PC-9 (cell line): ENCODE results near the gene OSBPL10. TPM values are rescaled to one million over a fixed set of nuclear protein-coding genes. Genes with fewer than 3 reads are reported as not detected.
A peak's percentile ranks its signal among the peaks of the same experiment; 100 is the strongest.

Source experiments
- BruUV-seq: library from RNA; stranded (reverse); fragments of 400-500 nt; replicated peaks from 2 replicates; lab custom pipeline; 2021; lab: Mats Ljungman, UMichigan
- CTCF ChIA-PET: fragments of 300-600 bp; sonication (Branson Sonifier 250); formaldehyde crosslinking; loops from one replicate; lab custom pipeline; 2022; ENCODE audit warnings: antibody characterized with exemption; lab: Charles Lee
- POLR2A ChIA-PET: fragments of 300-600 bp; sonication (Branson Sonifier 250); formaldehyde crosslinking; loops from one replicate; lab custom pipeline; 2022; ENCODE audit warnings: antibody characterized with exemption; ENCODE audit not compliant: unreplicated experiment; lab: Charles Lee
- DNase-seq, 2 experiments: peaks; one replicate each; pipeline versions ENCODE4 v3.0.0 to v3.0.0-alpha.2; 2015 to 2022; ENCODE audit warnings: mixed read lengths in 1 of 2
- H2AFZ ChIP-seq: fragments of 200-600 bp; sonication (generic); 2 replicates; pipeline ENCODE4 v1.8.1; 2017; ENCODE audit warnings: antibody characterized with exemption
- H3F3A ChIP-seq: fragments of 200-600 bp; sonication (generic); 2 replicates; pipeline ENCODE4 v1.8.1; 2017; ENCODE audit warnings: antibody characterized with exemption, mild to moderate bottlenecking, low read depth; ENCODE audit not compliant: insufficient read depth
- H3K27ac ChIP-seq: fragments of 200-600 bp; sonication (generic); 2 replicates; pipeline ENCODE4 v1.6.1; 2016; ENCODE audit warnings: mixed run types
- H3K27me3 ChIP-seq: fragments of 200-600 bp; sonication (generic); 2 replicates; pipeline ENCODE4 v1.6.1; 2016; ENCODE audit warnings: low read depth, mixed run types; ENCODE audit not compliant: insufficient read depth
- H3K36me3 ChIP-seq: fragments of 200-600 bp; sonication (generic); 2 replicates; pipeline ENCODE4 v1.6.1; 2016; ENCODE audit warnings: low read depth, mixed run types
- H3K4me1 ChIP-seq: fragments of 200-600 bp; sonication (generic); replicated peaks from 2 replicates; pipeline ENCODE4 v1.6.1; 2016; ENCODE audit warnings: mixed run types; ENCODE audit not compliant: insufficient read depth
- H3K4me2 ChIP-seq: fragments of 200-600 bp; sonication (generic); 2 replicates; pipeline ENCODE4 v1.6.1; 2017; ENCODE audit warnings: mixed run types
- H3K4me3 ChIP-seq: fragments of 200-600 bp; sonication (generic); 2 replicates; pipeline ENCODE4 v1.6.1; 2016; ENCODE audit warnings: mixed run types
- H3K79me2 ChIP-seq: fragments of 200-600 bp; sonication (generic); 2 replicates; pipeline ENCODE4 v1.6.1; 2017; ENCODE audit warnings: low read depth, mixed run types
- H3K9me2 ChIP-seq: fragments of 200-600 bp; sonication (generic); 2 replicates; pipeline ENCODE4 v1.8.1; 2017; ENCODE audit warnings: mild to moderate bottlenecking; ENCODE audit not compliant: insufficient read depth
- H3K9me3 ChIP-seq: fragments of 200-600 bp; sonication (generic); 2 replicates; pipeline ENCODE4 v1.8.1; 2016; ENCODE audit warnings: low read depth; ENCODE audit not compliant: insufficient read depth
- H4K20me1 ChIP-seq: fragments of 200-600 bp; sonication (generic); 2 replicates; pipeline ENCODE4 v1.8.1; 2017; ENCODE audit not compliant: insufficient read depth
- CTCF ChIP-seq: fragments of 200-600 bp; sonication (generic); conservative IDR thresholded peaks from 2 replicates; pipeline ENCODE4 v1.6.1; 2017; ENCODE audit warnings: mixed run types, antibody characterized with exemption, mild to moderate bottlenecking, moderate library complexity
- EZH2 ChIP-seq: fragments of 200-600 bp; sonication (generic); IDR thresholded peaks from 2 replicates; pipeline ENCODE4 v1.8.0; 2017; ENCODE audit warnings: antibody characterized with exemption, low read depth
- intact Hi-C: fragments of 100-400 bp; cut with micrococcal nuclease; formaldehyde crosslinking; loops from one replicate; pipeline ENCODE4 v1.10.0; 2022; ENCODE audit not compliant: unreplicated experiment
- total RNA-seq: library from RNA; stranded (reverse); gene quantifications from 2 replicates; pipeline ENCODE4 v1.2.3, GENCODE V29; 2021

OSBPL10 gene
- total RNA-seq, 1 experiment from 2014 or later, result 42.0 TPM

- POLR2A ChIA-PET, result no interaction called here
- Histone ChIP-seq H3K36me3 (no peaks in the 10 kb centered on the region), H3K4me1 (peaks cover 18% of the 10 kb centered on the region), H3K79me2 (peaks cover 4% of the 10 kb centered on the region; the same call in 1 of the 2 replicates), H3K9me2 (no peaks in the 10 kb centered on the region), H3K9me3 (no peaks in the 10 kb centered on the region), H3F3A (peaks cover 5% of the 10 kb centered on the region; the same call in 1 of the 2 replicates), H3K4me3 (no peak overlapping the region), H3K27ac (no peak overlapping the region), H4K20me1 (no peaks in the 10 kb centered on the region), H3K4me2 (peak overlapping the region; percentile 54), H2AFZ (no peak overlapping the region), H3K27me3 (no peaks in the 10 kb centered on the region)
- intact Hi-C loops, result no loop called here
- peak in 1 of 2 experiments; percentile 85 for DNase-seq
- no TSS peak for BruUV-seq
- TF ChIP-seq EZH2, result no peak
- CTCF ChIA-PET, result no interaction called here
Observed at GRCh38 chr3:31978553-31978952, 2.5 kb downstream of the OSBPL10 start.

- H3K9me3 ChIP-seq, result no peaks in the 10 kb centered on the region
- no peaks in the 10 kb centered on the region for H3K9me2 ChIP-seq
- H3K27ac ChIP-seq, result no peak overlapping the region
- no peaks in the 10 kb centered on the region for H3K36me3 ChIP-seq
- no peak overlapping the region for H3K4me3 ChIP-seq
- no peak for DNase-seq
- H2AFZ ChIP-seq, result no peak overlapping the region
- no peaks in the 10 kb centered on the region for H4K20me1 ChIP-seq
- TF ChIP-seq CTCF, result no peak
- no peak overlapping the region for H3K4me2 ChIP-seq
- CTCF ChIA-PET, result no interaction called here
- POLR2A ChIA-PET, result no interaction called here
- H3K4me1 ChIP-seq, result peaks cover 18% of the 10 kb centered on the region
- peaks cover 5% of the 10 kb centered on the region; the same call in 1 of the 2 replicates for H3F3A ChIP-seq
- peaks cover 4% of the 10 kb centered on the region; the same call in 1 of the 2 replicates for H3K79me2 ChIP-seq
- intact Hi-C loops, result no loop called here
- BruUV-seq, result no TSS peak
- H3K27me3 ChIP-seq, result no peaks in the 10 kb centered on the region
Observed at GRCh38 chr3:31977736-31978135, 3.3 kb downstream of the OSBPL10 start.

- H3K27ac ChIP-seq, result no peak overlapping the region
- H4K20me1 ChIP-seq, result no peaks in the 10 kb centered on the region
- DNase-seq, result no peak
- H2AFZ ChIP-seq, result no peak overlapping the region
- intact Hi-C loops, result no loop called here
- BruUV-seq, result no TSS peak
- TF ChIP-seq CTCF, result no peak
- no peak for TF ChIP-seq EZH2
- no peak overlapping the region for H3K4me3 ChIP-seq
- H3F3A ChIP-seq, result peaks cover 5% of the 10 kb centered on the region; the same call in 1 of the 2 replicates
- H3K4me1 ChIP-seq, result peaks cover 18% of the 10 kb centered on the region
- H3K4me2 ChIP-seq, result no peak overlapping the region
- no peaks in the 10 kb centered on the region for H3K9me2 ChIP-seq
- H3K27me3 ChIP-seq, result no peaks in the 10 kb centered on the region
- POLR2A ChIA-PET, result no interaction called here
- no peaks in the 10 kb centered on the region for H3K36me3 ChIP-seq
- no peaks in the 10 kb centered on the region for H3K9me3 ChIP-seq
- CTCF ChIA-PET, result no interaction called here
- H3K79me2 ChIP-seq, result peaks cover 4% of the 10 kb centered on the region; the same call in 1 of the 2 replicates
Observed at GRCh38 chr3:31976302-31976701, 4.8 kb downstream of the OSBPL10 start.

- TF ChIP-seq CTCF, result no peak
- no peak for TF ChIP-seq EZH2
- no peaks in the 10 kb centered on the region for H3K36me3 ChIP-seq
- H3K27ac ChIP-seq, result no peak overlapping the region
- no peaks in the 10 kb centered on the region for H3K9me2 ChIP-seq
- H3K9me3 ChIP-seq, result no peaks in the 10 kb centered on the region
- no peak overlapping the region for H2AFZ ChIP-seq
- H4K20me1 ChIP-seq, result no peaks in the 10 kb centered on the region
- ChIA-PET CTCF (no interaction called here), POLR2A (no interaction called here)
- peaks cover 5% of the 10 kb centered on the region; the same call in 1 of the 2 replicates for H3F3A ChIP-seq
- peaks cover 18% of the 10 kb centered on the region for H3K4me1 ChIP-seq
- no peak overlapping the region for H3K4me3 ChIP-seq
- H3K4me2 ChIP-seq, result no peak overlapping the region
- BruUV-seq, result no TSS peak
- intact Hi-C loops, result no loop called here
- no peak for DNase-seq
- H3K27me3 ChIP-seq, result no peaks in the 10 kb centered on the region
- peaks cover 4% of the 10 kb centered on the region; the same call in 1 of the 2 replicates for H3K79me2 ChIP-seq
Observed at GRCh38 chr3:31974964-31975363, 6.1 kb downstream of the OSBPL10 start.
